Mucosa of descending colon (tissue), 3 donors: ENCODE data around the gene IL31RA. TPM values are rescaled to one million over a fixed set of nuclear protein-coding genes. Genes with fewer than 3 reads are reported as not detected.

Experiments
- ATAC-seq: fragments of 200-7000 bp; cut with Tn5 transposase; one replicate; pipeline ENCODE4 v1.9.1; 2020; ENCODE audit warnings: mild to moderate bottlenecking, moderate library complexity
- DNase-seq, 3 donors: peaks; one replicate each; pipeline ENCODE4 v3.0.0-alpha.2; 2020
- H3K36me3 ChIP-seq: fragments of 200-600 bp; one replicate; pipeline ENCODE4 v1.8.0; 2021; ENCODE audit warnings: low read depth, mild to moderate bottlenecking
- H3K4me1 ChIP-seq: fragments of 200-600 bp; one replicate; pipeline ENCODE4 v1.8.0; 2021; ENCODE audit warnings: low read depth, mild to moderate bottlenecking
- H3K4me3 ChIP-seq: fragments of 200-600 bp; one replicate; pipeline ENCODE4 v1.8.0; 2021; ENCODE audit warnings: mild to moderate bottlenecking
- H3K9me3 ChIP-seq: fragments of 200-600 bp; one replicate; pipeline ENCODE4 v1.8.0; 2021; ENCODE audit warnings: mild to moderate bottlenecking
- CTCF ChIP-seq: fragments of 200-600 bp; IDR thresholded peaks from one replicate; pipeline ENCODE4 v1.8.0; 2022; ENCODE audit warnings: antibody characterized with exemption, mild to moderate bottlenecking
- intact Hi-C, 2 donors: fragments of 100-400 bp; cut with DNase I in 1 of 2; cut with micrococcal nuclease in 1 of 2; formaldehyde crosslinking; loops; one replicate each; pipeline versions ENCODE4 v1.11.0 to v1.11.1; 2022; cut with DNase I, micrococcal nuclease
- total RNA-seq, 3 donors: library from RNA; stranded (reverse); fragmentation: NEBNext Ultra II Directional in 2 of 3; extraction: Animal tissue kit (Norgen Biotek cat#: 25700) in 2 of 3; gene quantifications; one replicate each; pipeline versions ENCODE4 v1.2.1 to v1.2.4, GENCODE V29; 2021 to 2023
- donor health status: DM: no; HTN: no; CAD: no; lungs with moderate emphysema.
- donor health status: DM: no; HTN: no; CAD: no.
- donor health status: DM: no; HTN: yes; CAD: no.

The IL31RA gene
- total RNA-seq, 3 donors from 2014 or later, result 0.12 TPM; not detected in 2

GRCh38 chr5:55908804-55909203 lies 57.6 kb downstream of the IL31RA start:
- intact Hi-C loops, result no loop called here
- DNase-seq (no peak), ATAC-seq (no peak)
- TF ChIP-seq CTCF, result no peak
- H3K4me3 ChIP-seq, result no peak overlapping the region
- no peaks in the 10 kb centered on the region for H3K36me3 ChIP-seq
- no peaks in the 10 kb centered on the region for H3K9me3 ChIP-seq
- H3K4me1 ChIP-seq, result no peaks in the 10 kb centered on the region

GRCh38 chr5:55911784-55912653 lies 60.9 kb downstream of the IL31RA start:
- Histone ChIP-seq H3K36me3 (no peaks in the 10 kb centered on the region), H3K4me1 (no peaks in the 10 kb centered on the region), H3K9me3 (no peaks in the 10 kb centered on the region), H3K4me3 (no peak overlapping the region)
- no peak for DNase-seq
- ATAC-seq, result no peak
- intact Hi-C loops, result no loop called here
- no peak for TF ChIP-seq CTCF

GRCh38 chr5:55913466-55914413 lies 62.6 kb downstream of the IL31RA start:
- no peak for TF ChIP-seq CTCF
- no peak for ATAC-seq
- no peaks in the 10 kb centered on the region for H3K36me3 ChIP-seq
- no peak overlapping the region for H3K4me3 ChIP-seq
- H3K9me3 ChIP-seq, result no peaks in the 10 kb centered on the region
- no peak for DNase-seq
- H3K4me1 ChIP-seq, result no peaks in the 10 kb centered on the region
- intact Hi-C loops, result no loop called here

GRCh38 chr5:55914971-55915370 lies 63.8 kb downstream of the IL31RA start:
- no peaks in the 10 kb centered on the region for H3K4me1 ChIP-seq

GRCh38 chr5:55915783-55916182 lies 64.6 kb downstream of the IL31RA start:
- Histone ChIP-seq H3K4me1 (no peaks in the 10 kb centered on the region), H3K9me3 (no peaks in the 10 kb centered on the region), H3K4me3 (no peak overlapping the region), H3K36me3 (no peaks in the 10 kb centered on the region)
- DNase-seq (no peak), ATAC-seq (no peak)
- TF ChIP-seq CTCF, result no peak
- intact Hi-C loops, result no loop called here

More at GRCh38 chr5:55914971-55915370, 63.8 kb downstream of the IL31RA start:
- TF ChIP-seq CTCF, result no peak
- DNase-seq, result no peak
- no peak for ATAC-seq
- H3K9me3 ChIP-seq, result no peaks in the 10 kb centered on the region
- no peaks in the 10 kb centered on the region for H3K36me3 ChIP-seq
- no peak overlapping the region for H3K4me3 ChIP-seq
- intact Hi-C loops, result no loop called here
